H9 (cell line): Measurements from ENCODE around the gene HMCES. TPM values are rescaled to one million over a fixed set of nuclear protein-coding genes. Genes with fewer than 3 reads are reported as not detected.

Experiments used
- DNase-seq: peaks from one replicate; pipeline ENCODE4 v3.0.0-alpha.2; 2017
- H2AFZ ChIP-seq: one replicate; pipeline ENCODE4 v1.6.1; 2013; ENCODE audit warnings: mild to moderate bottlenecking, low read length, control low read depth, moderate library complexity
- H2AK5ac ChIP-seq: 2 replicates; pipeline ENCODE4 v1.6.1; 2013; ENCODE audit warnings: low read length, control low read depth, mixed read lengths; ENCODE audit not compliant: insufficient read length
- H2BK120ac ChIP-seq: one replicate; pipeline ENCODE4 v1.6.1; 2013; ENCODE audit warnings: low read depth, mild to moderate bottlenecking, low read length, control low read depth, inconsistent platforms; ENCODE audit not compliant: poor library complexity, severe bottlenecking
- H2BK12ac ChIP-seq: 2 replicates; pipeline ENCODE4 v1.6.1; 2013; ENCODE audit warnings: low read length, control low read depth, mixed read lengths, low read depth; ENCODE audit not compliant: insufficient read length
- H2BK15ac ChIP-seq: 2 replicates; pipeline ENCODE4 v1.6.1; 2013; ENCODE audit warnings: low read depth, low read length, control low read depth
- H2BK20ac ChIP-seq: one replicate; pipeline ENCODE4 v1.6.1; 2013; ENCODE audit warnings: low read depth, mild to moderate bottlenecking, low read length, control low read depth, inconsistent platforms; ENCODE audit not compliant: poor library complexity, severe bottlenecking
- H2BK5ac ChIP-seq: 2 replicates; pipeline ENCODE4 v1.6.1; 2013; ENCODE audit warnings: low read length, control low read depth, mixed read lengths; ENCODE audit not compliant: insufficient read length
- H3K14ac ChIP-seq: 2 replicates; pipeline ENCODE4 v1.6.1; 2013; ENCODE audit warnings: low read length, control low read depth; ENCODE audit not compliant: insufficient read depth
- H3K18ac ChIP-seq: 2 replicates; pipeline ENCODE4 v1.6.1; 2013; ENCODE audit warnings: low read depth, mild to moderate bottlenecking, mixed read lengths, low read length, control low read depth; ENCODE audit not compliant: insufficient read length
- H3K23ac ChIP-seq: 2 replicates; pipeline ENCODE4 v1.6.1; 2013; ENCODE audit warnings: low read length, control low read depth, mixed read lengths, low read depth; ENCODE audit not compliant: insufficient read length
- H3K23me2 ChIP-seq: 2 replicates; pipeline ENCODE4 v1.6.1; 2013; ENCODE audit warnings: low read depth, mild to moderate bottlenecking, mixed read lengths, low read length, control low read depth; ENCODE audit not compliant: insufficient read length, poor library complexity, severe bottlenecking
- H3K27ac ChIP-seq: 2 replicates; pipeline ENCODE4 v1.5.1; 2013; ENCODE audit warnings: low read length, control low read depth, mixed read lengths, low read depth; ENCODE audit not compliant: insufficient read length
- H3K27me3 ChIP-seq: 2 replicates; pipeline ENCODE4 v1.6.1; 2013; ENCODE audit warnings: low read length, control low read depth, inconsistent platforms; ENCODE audit not compliant: insufficient read depth
- H3K4ac ChIP-seq: 2 replicates; pipeline ENCODE4 v1.6.1; 2013; ENCODE audit warnings: low read depth, mild to moderate bottlenecking, control low read depth, inconsistent platforms, low read length, moderate library complexity
- H3K4me1 ChIP-seq: 2 replicates; pipeline ENCODE4 v1.6.1; 2013; ENCODE audit warnings: low read length, control low read depth, inconsistent platforms; ENCODE audit not compliant: insufficient read depth
- H3K4me2 ChIP-seq: 2 replicates; pipeline ENCODE4 v1.6.1; 2013; ENCODE audit warnings: low read length, control low read depth, mixed read lengths; ENCODE audit not compliant: insufficient read length, insufficient read depth
- H3K56ac ChIP-seq: 2 replicates; pipeline ENCODE4 v1.6.1; 2013; ENCODE audit warnings: low read depth, mild to moderate bottlenecking, mixed read lengths, low read length, control low read depth; ENCODE audit not compliant: insufficient read length
- H3K79me1 ChIP-seq: 2 replicates; pipeline ENCODE4 v1.6.1; 2013; ENCODE audit warnings: low read depth, mild to moderate bottlenecking, moderate library complexity, low read length, control low read depth, inconsistent platforms; ENCODE audit not compliant: insufficient read depth, poor library complexity, severe bottlenecking
- H3K79me2 ChIP-seq: 2 replicates; pipeline ENCODE4 v1.6.1; 2013; ENCODE audit warnings: low read length, control low read depth, inconsistent platforms; ENCODE audit not compliant: insufficient read depth
- H3K9ac ChIP-seq: 2 replicates; pipeline ENCODE4 v1.6.1; 2013; ENCODE audit warnings: low read length, control low read depth, mixed read lengths; ENCODE audit not compliant: insufficient read length; ENCODE audit errors: extremely low read depth
- H3K9me3 ChIP-seq: one replicate; pipeline ENCODE4 v1.6.1; 2013; ENCODE audit warnings: low read depth, low read length, inconsistent platforms; ENCODE audit not compliant: control insufficient read depth
- H3T11ph ChIP-seq: one replicate; pipeline ENCODE4 v1.6.1; 2013; ENCODE audit warnings: mild to moderate bottlenecking, low read length, control low read depth, inconsistent platforms
- H4K20me1 ChIP-seq: one replicate; pipeline ENCODE4 v1.6.1; 2013; ENCODE audit not compliant: control insufficient read depth, insufficient read length, insufficient read depth
- H4K5ac ChIP-seq: 2 replicates; pipeline ENCODE4 v1.6.1; 2013; ENCODE audit warnings: low read depth, mild to moderate bottlenecking, mixed read lengths, low read length, control low read depth; ENCODE audit not compliant: insufficient read length
- H4K8ac ChIP-seq: replicated peaks from 2 replicates; pipeline ENCODE4 v1.6.1; 2013; ENCODE audit warnings: low read length, control low read depth, mixed read lengths, low read depth; ENCODE audit not compliant: insufficient read length
- H4K91ac ChIP-seq: 2 replicates; pipeline ENCODE4 v1.6.1; 2013; ENCODE audit warnings: low read depth, mild to moderate bottlenecking, moderate library complexity, mixed read lengths, low read length, control low read depth; ENCODE audit not compliant: insufficient read length
- H3K27ac Mint-ChIP-seq, 3 experiments: 2 replicates in 2 of 3; 3 replicates in 1 of 3; pipeline ENCODE4 v1.8.0; 2020 to 2021; ENCODE audit warnings: mixed read lengths in 3 of 3, mild to moderate bottlenecking in 1 of 3, moderate library complexity in 1 of 3
- H3K27me3 Mint-ChIP-seq: 2 replicates; pipeline ENCODE4 v1.8.0; 2021; ENCODE audit warnings: low read depth, mild to moderate bottlenecking, moderate library complexity, mixed read lengths
- H3K36me3 Mint-ChIP-seq, 3 experiments: 2 replicates in 2 of 3; 3 replicates in 1 of 3; pipeline ENCODE4 v1.8.0; 2020 to 2021; ENCODE audit warnings: low read depth in 3 of 3, mixed read lengths in 3 of 3; ENCODE audit not compliant: insufficient read depth in 1 of 3
- H3K4me1 Mint-ChIP-seq, 2 experiments: 2 replicates each; pipeline ENCODE4 v1.8.0; 2020; ENCODE audit warnings: mixed read lengths in 2 of 2
- H3K4me3 Mint-ChIP-seq, 2 experiments: 2 replicates in 1 of 2; 3 replicates in 1 of 2; pipeline ENCODE4 v1.8.0; 2020 to 2021; ENCODE audit warnings: mild to moderate bottlenecking in 2 of 2, mixed read lengths in 2 of 2, moderate library complexity in 1 of 2
- H3K9me3 Mint-ChIP-seq, 2 experiments: 2 replicates in 1 of 2; 3 replicates in 1 of 2; pipeline ENCODE4 v1.8.0; 2020; ENCODE audit warnings: mild to moderate bottlenecking in 2 of 2, mixed read lengths in 2 of 2, moderate library complexity in 1 of 2
- WGBS: extraction: QIAGEN DNeasy Blood & Tissue Kit; methylation state at CpG from one replicate; pipeline ENCODE4 v1.1.7; 2013; ENCODE audit warnings: missing lambda C conversion rate, low lambda C conversion rate, mixed read lengths; ENCODE audit not compliant: insufficient read length; ENCODE audit errors: extremely low coverage; 5-methylcytosine and 5-hydroxymethylcytosine counted together
- total RNA-seq: library from RNA; stranded (reverse); gene quantifications from 2 replicates; pipeline ENCODE4 v1.2.1, GENCODE V29; 2021
- TF ChIP-seq, protein P1 (sequence below): fragments of 200-600 bp; sonication (generic); conservative IDR thresholded peaks from 3 replicates; pipeline ENCODE4 v1.8.0; 2021; ENCODE audit warnings: antibody characterized with exemption, mild to moderate bottlenecking

HMCES gene
- total RNA-seq, 1 experiment from 2014 or later = 52.4 TPM

DNA sequence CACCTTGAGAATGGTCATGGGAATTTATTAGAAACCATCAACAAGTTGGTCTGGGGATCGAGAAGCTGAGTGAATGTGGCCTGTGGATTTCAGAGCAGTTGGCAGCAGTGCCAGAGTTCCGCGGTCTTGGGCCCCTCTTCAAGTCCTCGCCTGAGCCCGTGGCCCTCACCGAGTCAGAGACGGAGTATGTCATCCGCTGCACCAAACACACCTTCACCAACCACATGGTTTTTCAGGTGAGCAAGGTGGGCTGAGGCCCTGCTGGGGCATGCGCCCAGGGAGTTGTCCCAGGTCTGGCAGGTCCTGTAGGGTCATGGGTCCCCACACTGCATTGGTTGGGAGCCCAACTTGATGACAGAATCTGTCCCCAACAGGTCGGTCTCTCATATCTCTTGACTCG lies 7.0 kb upstream of the HMCES start:
- Histone ChIP-seq H4K91ac (no peak overlapping the region), H4K5ac (no peak overlapping the region), H2BK12ac (no peak overlapping the region), H3K23ac (no peak overlapping the region), H2AK5ac (no peak overlapping the region), H3K4ac (no peak overlapping the region), H3K14ac (no peak overlapping the region), H3K9me3 (no peaks in the 10 kb centered on the region), H3K79me2 (no peaks in the 10 kb centered on the region), H3T11ph (no peak overlapping the region), H3K4me2 (no peak overlapping the region), H3K79me1 (no peaks in the 10 kb centered on the region), H3K9ac (no peak overlapping the region), H2BK15ac (no peak overlapping the region), H3K23me2 (no peaks in the 10 kb centered on the region), H3K56ac (no peak overlapping the region), H2BK5ac (no peak overlapping the region), H2BK120ac (no peak overlapping the region), H2AFZ (no peak overlapping the region), H4K20me1 (peaks cover 2% of the 10 kb centered on the region), H3K4me1 (no peaks in the 10 kb centered on the region), H3K27ac (no peak overlapping the region), H2BK20ac (no peak overlapping the region), H4K8ac (no peak overlapping the region), H3K18ac (no peak overlapping the region), H3K27me3 (no peaks in the 10 kb centered on the region)
- Mint-ChIP-seq H3K4me1 (no peaks in the 10 kb centered on the region), H3K27ac (no peak overlapping the region), H3K27me3 (no peaks in the 10 kb centered on the region), H3K4me3 (no peak overlapping the region), H3K36me3 (peaks cover 39 to 97% (median 88%) of the 10 kb centered on the region in 3 experiments; a peak in 6 of 7 replicates), H3K9me3 (no peaks in the 10 kb centered on the region)
- WGBS = no CpG with 5 or more reads among the region's 11 CpGs
- no peak for DNase-seq
- TF ChIP-seq, protein P1, sequence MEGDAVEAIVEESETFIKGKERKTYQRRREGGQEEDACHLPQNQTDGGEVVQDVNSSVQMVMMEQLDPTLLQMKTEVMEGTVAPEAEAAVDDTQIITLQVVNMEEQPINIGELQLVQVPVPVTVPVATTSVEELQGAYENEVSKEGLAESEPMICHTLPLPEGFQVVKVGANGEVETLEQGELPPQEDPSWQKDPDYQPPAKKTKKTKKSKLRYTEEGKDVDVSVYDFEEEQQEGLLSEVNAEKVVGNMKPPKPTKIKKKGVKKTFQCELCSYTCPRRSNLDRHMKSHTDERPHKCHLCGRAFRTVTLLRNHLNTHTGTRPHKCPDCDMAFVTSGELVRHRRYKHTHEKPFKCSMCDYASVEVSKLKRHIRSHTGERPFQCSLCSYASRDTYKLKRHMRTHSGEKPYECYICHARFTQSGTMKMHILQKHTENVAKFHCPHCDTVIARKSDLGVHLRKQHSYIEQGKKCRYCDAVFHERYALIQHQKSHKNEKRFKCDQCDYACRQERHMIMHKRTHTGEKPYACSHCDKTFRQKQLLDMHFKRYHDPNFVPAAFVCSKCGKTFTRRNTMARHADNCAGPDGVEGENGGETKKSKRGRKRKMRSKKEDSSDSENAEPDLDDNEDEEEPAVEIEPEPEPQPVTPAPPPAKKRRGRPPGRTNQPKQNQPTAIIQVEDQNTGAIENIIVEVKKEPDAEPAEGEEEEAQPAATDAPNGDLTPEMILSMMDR = no peak
